IMR-90 (cell line): ENCODE data around the gene PLA2G3. TPM values are rescaled to one million over a fixed set of nuclear protein-coding genes. Genes with fewer than 3 reads are reported as not detected.

ENCODE experiments used
- ATAC-seq: fragments of 200-7000 bp; cut with Tn5 transposase; 2 replicates; pipeline ENCODE4 v1.9.1; 2020; ENCODE audit warnings: low read depth, mild to moderate bottlenecking, moderate library complexity
- BruUV-seq: library from RNA; stranded (reverse); fragments of 400-500 nt; replicated peaks from 2 replicates; lab custom pipeline; 2021; lab: Mats Ljungman, UMichigan
- CTCF ChIA-PET: fragments of 300-600 bp; formaldehyde crosslinking; extraction: SDS; loops from one replicate; lab custom pipeline; 2021; ENCODE audit warnings: antibody characterized with exemption; lab: Yijun Ruan, JAX
- POLR2A ChIA-PET: fragments of 300-600 bp; sonication (Branson Sonifier 250); formaldehyde crosslinking; loops from one replicate; lab custom pipeline; 2022; ENCODE audit warnings: antibody characterized with exemption; ENCODE audit not compliant: unreplicated experiment; lab: Charles Lee
- DNase-seq: peaks from one replicate; pipeline ENCODE4 v3.0.0; 2013
- H2AFZ ChIP-seq: replicated peaks from 2 replicates; pipeline ENCODE3; 2013; ENCODE audit warnings: low read length, mild to moderate bottlenecking; ENCODE audit not compliant: poor library complexity
- H2AK5ac ChIP-seq: 2 replicates; pipeline ENCODE4 v1.6.1; 2013; ENCODE audit warnings: low read depth, low read length, inconsistent platforms
- H2AK9ac ChIP-seq: replicated peaks from 2 replicates; pipeline ENCODE3; 2013; ENCODE audit warnings: mild to moderate bottlenecking, low read depth, low read length, moderate library complexity; ENCODE audit not compliant: poor library complexity
- H2BK120ac ChIP-seq: 2 replicates; pipeline ENCODE4 v1.6.1; 2013; ENCODE audit warnings: low read depth, low read length, inconsistent platforms
- H2BK15ac ChIP-seq: 3 replicates; pipeline ENCODE4 v1.6.1; 2013; ENCODE audit warnings: low read depth, low read length, inconsistent platforms
- H2BK20ac ChIP-seq: 2 replicates; pipeline ENCODE4 v1.6.1; 2013; ENCODE audit warnings: low read depth, mild to moderate bottlenecking, inconsistent platforms, low read length, moderate library complexity
- H2BK5ac ChIP-seq: 2 replicates; pipeline ENCODE4 v1.6.1; 2013; ENCODE audit warnings: mild to moderate bottlenecking, low read depth, low read length, inconsistent platforms; ENCODE audit not compliant: poor library complexity, severe bottlenecking
- H3K14ac ChIP-seq: replicated peaks from 2 replicates; pipeline ENCODE4 v1.6.1; 2013; ENCODE audit warnings: low read depth, low read length, inconsistent platforms
- H3K18ac ChIP-seq: 2 replicates; pipeline ENCODE4 v1.6.1; 2013; ENCODE audit warnings: low read depth, low read length, control low read depth
- H3K23ac ChIP-seq: 2 replicates; pipeline ENCODE4 v1.6.1; 2013; ENCODE audit warnings: low read depth, low read length, inconsistent platforms
- H3K27ac ChIP-seq: 2 replicates; pipeline ENCODE4 v1.5.1; 2013; ENCODE audit warnings: mild to moderate bottlenecking, control low read depth, low read length; ENCODE audit not compliant: insufficient read depth
- H3K27me3 ChIP-seq: 2 replicates; pipeline ENCODE4 v1.6.1; 2013; ENCODE audit warnings: low read length; ENCODE audit not compliant: control insufficient read depth, insufficient read depth
- H3K36me3 ChIP-seq: 2 replicates; pipeline ENCODE4 v1.6.1; 2013; ENCODE audit warnings: low read length, mixed read lengths; ENCODE audit not compliant: control insufficient read depth, insufficient read depth
- H3K4ac ChIP-seq: 2 replicates; pipeline ENCODE4 v1.6.1; 2013; ENCODE audit warnings: low read depth, low read length, inconsistent platforms
- H3K4me1 ChIP-seq: 2 replicates; pipeline ENCODE4 v1.6.1; 2013; ENCODE audit warnings: low read length, mixed read lengths; ENCODE audit not compliant: control insufficient read depth, insufficient read depth
- H3K4me2 ChIP-seq: 2 replicates; pipeline ENCODE4 v1.6.1; 2013; ENCODE audit warnings: low read depth, mild to moderate bottlenecking, control low read depth, low read length, moderate library complexity
- H3K4me3 ChIP-seq: 2 replicates; pipeline ENCODE4 v1.5.1; 2013; ENCODE audit warnings: low read depth, mild to moderate bottlenecking, control low read depth, low read length, moderate library complexity; ENCODE audit not compliant: insufficient read depth
- H3K56ac ChIP-seq: 2 replicates; pipeline ENCODE4 v1.6.1; 2013; ENCODE audit warnings: low read length, inconsistent platforms; ENCODE audit not compliant: insufficient read depth; ENCODE audit errors: extremely low read depth
- H3K79me1 ChIP-seq, 2 experiments: 2 replicates each; pipeline ENCODE4 v1.6.1; 2013; ENCODE audit warnings: low read length in 2 of 2, inconsistent platforms in 1 of 2, low read depth in 1 of 2
- H3K9ac ChIP-seq: 2 replicates; pipeline ENCODE4 v1.6.1; 2013; ENCODE audit warnings: low read depth, low read length, control low read depth
- H3K9me1 ChIP-seq: 2 replicates; pipeline ENCODE4 v1.6.1; 2013; ENCODE audit warnings: low read length, inconsistent platforms; ENCODE audit not compliant: insufficient read depth
- H3K9me3 ChIP-seq: 2 replicates; pipeline ENCODE4 v1.6.1; 2013; ENCODE audit warnings: low read length; ENCODE audit not compliant: control insufficient read depth, insufficient read depth
- H4K20me1 ChIP-seq: 2 replicates; pipeline ENCODE4 v1.6.1; 2013; ENCODE audit warnings: low read length, inconsistent platforms; ENCODE audit not compliant: insufficient read depth
- H4K5ac ChIP-seq: 2 replicates; pipeline ENCODE4 v1.6.1; 2013; ENCODE audit warnings: mild to moderate bottlenecking, low read depth, low read length, control low read depth
- H4K8ac ChIP-seq, 2 experiments: 2 replicates each; pipeline ENCODE4 v1.6.1; 2013; ENCODE audit warnings: low read depth in 2 of 2, low read length in 2 of 2, control low read depth in 1 of 2, inconsistent platforms in 1 of 2
- H4K91ac ChIP-seq: 2 replicates; pipeline ENCODE4 v1.6.1; 2013; ENCODE audit warnings: low read depth, low read length, inconsistent platforms; ENCODE audit not compliant: insufficient read depth
- BHLHE40 ChIP-seq: fragments of 150-350 bp; IDR thresholded peaks from 2 replicates; pipeline ENCODE4 v1.6.1; 2016; ENCODE audit warnings: mild to moderate bottlenecking, low read depth, low read length
- CEBPB ChIP-seq: IDR thresholded peaks from 2 replicates; pipeline ENCODE4 v1.6.1; 2012; ENCODE audit warnings: low read depth, low read length, improper control_type of control experiment
- CHD1 ChIP-seq: IDR thresholded peaks from 2 replicates; pipeline ENCODE4 v1.6.1; 2012; ENCODE audit warnings: low read depth, low read length, improper control_type of control experiment
- CTCF ChIP-seq: conservative IDR thresholded peaks from 2 replicates; pipeline ENCODE4 v1.5.1; 2012; ENCODE audit warnings: mild to moderate bottlenecking, low read depth, low read length, improper control_type of control experiment
- FOS ChIP-seq: fragments of 150-350 bp; IDR thresholded peaks from 2 replicates; pipeline ENCODE4 v1.6.1; 2016; ENCODE audit warnings: low read depth, low read length
- MAFK ChIP-seq: IDR thresholded peaks from 2 replicates; pipeline ENCODE4 v1.6.1; 2012; ENCODE audit warnings: low read depth, low read length, improper control_type of control experiment
- MAZ ChIP-seq: IDR thresholded peaks from 2 replicates; pipeline ENCODE4 v1.6.1; 2012; ENCODE audit warnings: low read depth, mild to moderate bottlenecking, low read length, improper control_type of control experiment, moderate library complexity, borderline replicate concordance
- MXI1 ChIP-seq: IDR thresholded peaks from 2 replicates; pipeline ENCODE4 v1.6.1; 2012; ENCODE audit warnings: low read depth, mild to moderate bottlenecking, low read length, moderate library complexity, borderline replicate concordance
- NFE2L2 ChIP-seq: fragments of 150-350 bp; IDR thresholded peaks from 2 replicates; pipeline ENCODE4 v1.6.1; 2016; ENCODE audit warnings: low read depth, mild to moderate bottlenecking, low read length
- POLR2A ChIP-seq: IDR thresholded peaks from 2 replicates; pipeline ENCODE4 v1.6.1; 2012; ENCODE audit warnings: mild to moderate bottlenecking, low read depth, low read length
- RAD21 ChIP-seq: IDR thresholded peaks from 2 replicates; pipeline ENCODE4 v1.6.1; 2012; ENCODE audit warnings: low read length, improper control_type of control experiment
- RCOR1 ChIP-seq: IDR thresholded peaks from 2 replicates; pipeline ENCODE4 v1.6.1; 2012; ENCODE audit warnings: mild to moderate bottlenecking, low read length, improper control_type of control experiment; ENCODE audit not compliant: insufficient replicate concordance
- RFX5 ChIP-seq: IDR thresholded peaks from 2 replicates; pipeline ENCODE4 v1.8.0; 2012; ENCODE audit warnings: low read depth, mild to moderate bottlenecking, low read length, moderate library complexity
- SMC3 ChIP-seq: fragments of 150-350 bp; IDR thresholded peaks from 2 replicates; pipeline ENCODE4 v1.6.1; 2016; ENCODE audit warnings: low read depth, mild to moderate bottlenecking, antibody characterized with exemption, low read length, moderate library complexity
- USF2 ChIP-seq: fragments of 150-350 bp; IDR thresholded peaks from 2 replicates; pipeline ENCODE4 v1.6.1; 2017; ENCODE audit warnings: mild to moderate bottlenecking, antibody characterized with exemption, low read length, low read depth
- WGBS, 2 experiments: methylation state at CpG; one replicate each; pipeline versions ENCODE4 v1.1.5 to v1.1.7; 2013; ENCODE audit warnings: missing lambda C conversion rate in 2 of 2; ENCODE audit not compliant: insufficient read length in 1 of 2; ENCODE audit errors: extremely low coverage in 2 of 2; 5-methylcytosine and 5-hydroxymethylcytosine counted together
- dilution Hi-C: fragments of 300-500 bp; cut with HindIII; formaldehyde crosslinking; loops from one replicate; pipeline ENCODE4 v1.14.3; 2018; ENCODE audit warnings: low sequenced_read_pairs; ENCODE audit not compliant: unreplicated experiment
- in situ Hi-C: fragments of 300-500 bp; cut with MboI; formaldehyde crosslinking; loops from 3 replicates; pipeline ENCODE4 v1.14.3; 2019; ENCODE audit warnings: low sequenced_read_pairs, inconsistent platforms, mixed read lengths
- intact Hi-C: fragments of 100-400 bp; cut with micrococcal nuclease; formaldehyde crosslinking; loops from 2 replicates; pipeline ENCODE4 v1.10.0; 2022
- polyA plus RNA-seq, 3 experiments: library from polyadenylated mRNA; depleted of rRNA; stranded (reverse); fragments of >200 nt; gene quantifications; 2 replicates each; pipeline ENCODE4 v1.2.3, GENCODE V29; 2012; ENCODE audit warnings: low replicate concordance in 1 of 3
- total RNA-seq: library from RNA; depleted of rRNA; stranded (reverse); fragments of >200 nt; gene quantifications from 2 replicates; pipeline ENCODE4 v1.2.3, GENCODE V29; 2012
- TF ChIP-seq, protein P1 (sequence below): fragments of 150-350 bp; IDR thresholded peaks from 2 replicates; pipeline ENCODE4 v1.6.1; 2016; ENCODE audit warnings: low read depth, mild to moderate bottlenecking, low read length, moderate library complexity, borderline replicate concordance

PLA2G3 gene
- total and polyA plus RNA-seq, 2 of the 4 experiments (the other 2 are of a cell fraction), result under 0.01 to 0.12 TPM

DNA sequence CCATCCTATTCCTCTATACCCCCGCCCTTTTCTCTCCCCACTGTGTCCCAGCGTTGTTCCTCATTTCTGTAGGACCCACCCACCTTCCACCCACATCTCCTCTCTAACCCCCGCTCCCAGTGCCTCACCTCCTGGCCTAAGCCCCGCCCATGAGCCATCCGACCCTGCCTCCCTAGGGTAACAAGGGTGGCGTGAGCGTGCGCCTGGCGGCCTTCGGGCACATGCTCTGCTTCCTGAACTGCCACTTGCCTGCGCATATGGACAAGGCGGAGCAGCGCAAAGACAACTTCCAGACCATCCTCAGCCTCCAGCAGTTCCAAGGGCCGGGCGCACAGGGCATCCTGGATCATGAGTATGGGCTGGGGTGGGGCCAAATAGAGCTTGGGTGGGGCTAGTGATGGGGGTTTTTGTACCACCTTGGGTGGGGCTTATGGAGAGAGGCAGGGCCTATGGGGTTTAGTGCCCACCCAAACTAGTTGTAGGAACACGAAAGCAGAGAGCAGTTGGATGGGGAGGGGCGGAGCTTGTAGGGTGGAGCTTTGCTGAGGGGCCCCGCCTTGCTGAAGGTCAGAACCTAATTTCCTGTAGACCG is 13.0 kb downstream of the PLA2G3 start:
- Histone ChIP-seq H2BK120ac (no peak overlapping the region), H4K8ac (no peak overlapping the region), H3K14ac (no peak overlapping the region), H3K27ac (no peak overlapping the region), H3K9me1 (no peaks in the 10 kb centered on the region; the same call in 1 of the 2 replicates), H4K5ac (no peak overlapping the region), H4K91ac (no peak overlapping the region), H3K79me1 (peaks cover 0 to 4% of the 10 kb centered on the region in 2 experiments; a peak in 1 of 4 replicates), H3K4me3 (no peak overlapping the region), H2AK9ac (no peak overlapping the region), H2BK5ac (no peak overlapping the region), H3K23ac (no peak overlapping the region), H3K9me3 (no peaks in the 10 kb centered on the region), H4K20me1 (no peaks in the 10 kb centered on the region), H3K36me3 (no peaks in the 10 kb centered on the region), H2AK5ac (no peak overlapping the region), H3K4me1 (peaks cover 5% of the 10 kb centered on the region), H3K4me2 (no peak overlapping the region), H2AFZ (peak overlapping the region; percentile 35), H2BK20ac (no peak overlapping the region), H2BK15ac (no peak overlapping the region), H3K18ac (no peak overlapping the region), H3K27me3 (no peaks in the 10 kb centered on the region; the same call in 1 of the 2 replicates), H3K9ac (no peak overlapping the region), H3K56ac (no peak overlapping the region), H3K4ac (no peak overlapping the region)
- in situ Hi-C loops (no loop called here), dilution Hi-C loops (no loop called here), intact Hi-C loops (no loop called here)
- BruUV-seq, result no TSS peak
- ChIA-PET CTCF (no interaction called here), POLR2A (no interaction called here)
- WGBS, 2 experiments, result no CpG with 5 or more reads among the region's 19 CpGs
- ATAC-seq, result no peak
- DNase-seq, result no peak
- TF ChIP-seq RAD21 (no peak), MAFK (no peak), USF2 (no peak), CTCF (no peak), CHD1 (no peak), CEBPB (no peak), POLR2A (no peak), FOS (no peak), SMC3 (no peak), BHLHE40 (no peak), MAZ (no peak), RCOR1 (no peak), NFE2L2 (no peak), MXI1 (no peak), RFX5 (no peak)
- TF ChIP-seq, protein P1, sequence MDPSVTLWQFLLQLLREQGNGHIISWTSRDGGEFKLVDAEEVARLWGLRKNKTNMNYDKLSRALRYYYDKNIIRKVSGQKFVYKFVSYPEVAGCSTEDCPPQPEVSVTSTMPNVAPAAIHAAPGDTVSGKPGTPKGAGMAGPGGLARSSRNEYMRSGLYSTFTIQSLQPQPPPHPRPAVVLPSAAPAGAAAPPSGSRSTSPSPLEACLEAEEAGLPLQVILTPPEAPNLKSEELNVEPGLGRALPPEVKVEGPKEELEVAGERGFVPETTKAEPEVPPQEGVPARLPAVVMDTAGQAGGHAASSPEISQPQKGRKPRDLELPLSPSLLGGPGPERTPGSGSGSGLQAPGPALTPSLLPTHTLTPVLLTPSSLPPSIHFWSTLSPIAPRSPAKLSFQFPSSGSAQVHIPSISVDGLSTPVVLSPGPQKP, result no peak
